GM18951 (cell line): ENCODE results near the gene PTCRA.

ENCODE experiments used
- POLR2A ChIP-seq: IDR thresholded peaks from 4 replicates; pipeline ENCODE4 v1.6.1; 2011; ENCODE audit warnings: mild to moderate bottlenecking; ENCODE audit not compliant: insufficient read length, insufficient read depth; ENCODE audit errors: extremely low read depth
- in situ Hi-C: fragments of 300-500 bp; cut with MboI; formaldehyde crosslinking; loops from one replicate; pipeline ENCODE4 v1.12.0; 2022; ENCODE audit warnings: low sequenced_read_pairs, mixed read lengths, inconsistent platforms; ENCODE audit not compliant: unreplicated experiment

Gene PTCRA

DNA sequence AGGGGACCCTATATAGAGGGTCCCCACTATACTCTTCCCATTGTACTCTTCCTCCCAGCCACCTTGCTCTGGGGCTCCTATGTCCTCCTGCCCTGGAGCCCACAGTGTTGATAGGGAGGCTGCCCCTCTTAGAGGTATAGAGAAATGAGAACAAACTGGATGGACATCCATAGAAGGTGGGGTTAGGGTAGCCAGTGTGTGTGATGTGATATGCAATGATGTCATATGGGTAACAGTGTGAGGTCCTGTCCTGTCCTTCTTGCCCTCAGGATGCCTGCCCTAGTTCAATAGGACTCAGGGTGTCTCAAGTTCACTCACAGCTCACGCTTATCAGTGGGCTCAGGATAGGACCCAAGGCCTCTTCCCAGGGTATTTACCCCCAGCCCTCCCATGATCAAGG lies 435 bp downstream of the PTCRA start:
- in situ Hi-C loops: no loop called here
- TF ChIP-seq POLR2A: no peak

DNA sequence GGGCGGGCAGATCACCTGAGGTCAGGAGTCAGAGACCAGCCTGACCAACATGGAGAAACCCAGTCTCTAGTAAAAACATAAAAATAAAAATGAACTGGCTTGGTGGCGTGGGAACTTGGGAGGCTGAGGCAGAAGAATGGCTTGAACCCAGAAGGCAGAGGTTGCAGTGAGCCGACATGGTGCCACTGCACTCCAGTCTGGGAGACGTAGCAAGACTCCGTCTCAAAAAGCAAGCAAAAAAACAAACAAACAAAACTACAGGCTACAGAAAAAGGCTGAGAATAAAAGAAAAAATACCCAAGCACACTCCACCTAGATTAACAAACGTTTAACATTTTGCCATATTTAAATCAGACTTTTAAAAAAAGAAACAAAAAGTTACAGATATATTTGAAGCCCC lies 5.9 kb downstream of the PTCRA start:
- in situ Hi-C loops: no loop called here
- no peak for TF ChIP-seq POLR2A

DNA sequence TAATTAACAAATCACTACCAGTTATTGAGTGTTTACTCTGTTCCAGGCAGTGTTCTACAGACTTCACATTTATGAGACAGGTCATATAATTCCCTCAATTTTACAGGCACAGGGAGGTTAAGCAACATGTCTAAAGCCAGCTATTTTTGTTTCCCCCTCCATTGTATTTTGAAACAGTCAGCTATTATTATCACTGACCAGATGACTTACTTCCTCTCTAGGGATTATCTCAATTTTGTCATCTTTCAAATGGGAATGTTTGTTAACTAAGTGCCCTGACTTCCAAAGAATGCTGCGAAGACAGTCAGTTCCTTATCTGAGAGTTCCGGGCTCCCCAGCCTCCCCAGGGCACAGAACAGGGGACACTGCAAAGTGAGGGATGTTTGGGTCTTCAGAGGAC lies 7.8 kb downstream of the PTCRA start:
- in situ Hi-C loops: no loop called here
- TF ChIP-seq POLR2A: no peak

GRCh38 chr6:42925248-42925857 lies 9.5 kb downstream of the PTCRA start:
- in situ Hi-C loops: no loop called here
- no peak for TF ChIP-seq POLR2A

DNA sequence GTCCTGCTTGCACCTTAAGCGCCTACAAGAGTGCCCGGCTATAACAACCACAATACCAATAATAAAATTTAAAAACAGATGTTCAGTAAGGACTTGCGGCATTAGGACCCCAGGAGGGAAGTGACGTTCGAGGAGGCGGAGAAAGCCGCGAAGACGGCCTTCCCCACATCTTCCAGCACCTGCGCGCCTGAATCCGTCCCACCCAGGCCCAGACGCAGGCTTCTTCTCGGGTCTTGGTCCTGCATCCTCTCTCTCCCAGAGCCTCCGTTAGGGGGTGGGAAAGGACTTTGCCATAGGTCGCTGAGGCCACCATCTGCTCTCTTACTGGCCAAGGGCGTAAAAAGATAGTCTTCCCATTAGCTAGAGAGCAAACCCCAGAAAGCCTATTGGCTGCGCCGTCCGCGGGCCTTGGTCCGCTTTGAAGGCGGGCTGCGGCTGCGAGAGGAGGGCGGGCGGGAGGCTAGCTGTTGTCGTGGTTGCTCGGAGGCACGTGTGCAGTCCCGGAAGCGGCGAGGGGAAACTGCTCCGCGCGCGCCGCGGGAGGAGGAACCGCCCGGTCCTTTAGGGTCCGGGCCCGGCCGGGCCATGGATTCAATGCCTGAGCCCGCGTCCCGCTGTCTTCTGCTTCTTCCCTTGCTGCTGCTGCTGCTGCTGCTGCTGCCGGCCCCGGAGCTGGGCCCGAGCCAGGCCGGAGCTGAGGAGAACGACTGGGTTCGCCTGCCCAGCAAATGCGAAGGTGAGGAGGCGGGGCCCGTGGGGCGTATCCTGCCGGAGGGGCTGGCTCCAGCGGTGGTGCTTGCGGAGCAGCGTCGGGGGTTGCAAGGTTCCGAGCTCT lies 13.3 kb downstream of the PTCRA start, which contains the start of gene CNPY3:
Gene CNPY3, plus strand, starts transcription at position 495 of the 835 bp plus-strand sequence. Its CDS starts 91 bp downstream, at position 586.
- in situ Hi-C loops: no loop called here
- peak; percentile 72 for TF ChIP-seq POLR2A

DNA sequence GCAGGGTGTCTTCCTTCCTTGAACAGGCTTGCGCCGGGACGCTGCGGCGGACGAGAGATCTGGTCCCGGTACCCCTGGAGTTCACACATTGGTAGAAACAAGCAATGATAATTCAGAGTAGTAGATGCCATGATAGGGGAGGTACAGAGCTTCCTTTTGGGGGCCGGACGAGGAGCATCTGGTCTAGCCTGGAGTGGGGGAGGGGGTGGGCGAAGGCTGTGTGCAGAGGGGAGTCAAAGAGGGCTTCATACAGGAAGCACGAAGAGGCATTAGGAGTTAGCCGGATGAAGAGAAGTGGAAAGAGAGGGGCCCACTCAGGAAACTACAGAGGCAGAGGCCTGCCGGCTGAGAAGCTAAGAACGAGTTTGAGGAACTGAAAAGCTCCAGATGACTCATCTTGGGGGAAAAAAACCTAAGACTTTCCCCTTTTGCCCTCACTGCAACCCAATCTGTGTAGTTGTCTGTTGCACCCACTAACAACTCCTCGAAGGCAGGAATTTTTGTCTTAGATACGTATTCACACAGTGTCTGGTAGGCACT lies 14.0 kb downstream of the PTCRA start:
- TF ChIP-seq POLR2A: peak; percentile 0
- in situ Hi-C loops: no loop called here

DNA sequence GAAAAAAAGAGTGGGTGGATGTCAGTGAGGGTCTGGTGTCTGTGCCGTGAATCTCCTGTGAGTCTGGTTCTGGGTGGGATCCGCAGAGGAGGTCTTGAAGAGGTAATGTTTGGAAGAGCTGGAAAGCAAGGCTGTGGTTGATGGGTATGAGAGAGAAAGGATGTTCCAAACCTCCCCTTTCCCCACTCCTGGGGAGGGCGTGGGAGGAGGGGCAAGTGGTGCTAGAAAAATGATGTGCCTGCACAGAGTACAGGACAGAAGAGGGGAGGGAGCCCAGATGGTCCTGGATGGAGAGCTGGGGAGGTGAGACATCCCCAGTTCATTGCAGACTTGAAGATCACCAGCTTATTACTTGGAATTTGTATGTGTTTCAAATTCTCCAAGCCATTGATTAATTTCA lies 16.6 kb downstream of the PTCRA start:
- TF ChIP-seq POLR2A: no peak
- in situ Hi-C loops: no loop called here

GRCh38 chr6:42933205-42933604 lies 17.4 kb downstream of the PTCRA start:
- in situ Hi-C loops: no loop called here
- no peak for TF ChIP-seq POLR2A

DNA sequence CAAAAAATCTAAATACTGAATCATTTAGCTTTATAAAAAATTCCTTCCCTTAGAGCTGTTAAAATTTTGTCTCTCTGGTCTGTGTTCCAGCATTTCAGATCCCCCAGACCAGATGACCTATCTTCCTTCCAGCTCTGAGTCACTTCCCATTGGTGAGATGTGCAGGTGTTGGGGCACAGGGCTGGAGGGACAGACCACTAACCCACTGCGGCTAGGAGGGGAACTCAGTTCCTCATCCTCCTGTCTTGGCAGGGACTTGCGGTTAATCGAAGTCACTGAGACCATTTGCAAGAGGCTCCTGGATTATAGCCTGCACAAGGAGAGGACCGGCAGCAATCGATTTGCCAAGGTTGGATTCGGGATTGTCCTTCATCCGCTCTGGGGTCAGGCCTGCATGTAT lies 19.5 kb downstream of the PTCRA start:
- in situ Hi-C loops: no loop called here
- TF ChIP-seq POLR2A: no peak

DNA sequence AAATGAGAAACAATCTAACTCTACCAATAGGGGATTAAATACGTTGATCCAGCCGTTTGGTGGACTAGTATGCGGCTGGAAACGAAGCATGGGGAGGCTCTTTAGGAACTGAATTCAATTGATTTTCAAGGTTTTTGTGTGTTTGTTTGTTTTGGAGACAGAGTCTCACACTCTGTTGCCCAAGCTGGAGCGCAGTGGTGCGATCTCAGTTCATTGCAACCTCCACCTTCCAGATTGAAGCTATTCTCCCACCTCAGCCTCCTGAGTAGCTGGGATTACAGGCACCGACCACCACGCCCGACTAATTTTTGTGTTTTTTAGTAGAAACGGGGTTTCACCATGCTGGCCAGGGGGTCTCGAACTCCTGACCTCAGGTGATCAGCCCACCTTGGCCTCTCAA lies 20.5 kb downstream of the PTCRA start:
- no peak for TF ChIP-seq POLR2A
- in situ Hi-C loops: no loop called here

DNA sequence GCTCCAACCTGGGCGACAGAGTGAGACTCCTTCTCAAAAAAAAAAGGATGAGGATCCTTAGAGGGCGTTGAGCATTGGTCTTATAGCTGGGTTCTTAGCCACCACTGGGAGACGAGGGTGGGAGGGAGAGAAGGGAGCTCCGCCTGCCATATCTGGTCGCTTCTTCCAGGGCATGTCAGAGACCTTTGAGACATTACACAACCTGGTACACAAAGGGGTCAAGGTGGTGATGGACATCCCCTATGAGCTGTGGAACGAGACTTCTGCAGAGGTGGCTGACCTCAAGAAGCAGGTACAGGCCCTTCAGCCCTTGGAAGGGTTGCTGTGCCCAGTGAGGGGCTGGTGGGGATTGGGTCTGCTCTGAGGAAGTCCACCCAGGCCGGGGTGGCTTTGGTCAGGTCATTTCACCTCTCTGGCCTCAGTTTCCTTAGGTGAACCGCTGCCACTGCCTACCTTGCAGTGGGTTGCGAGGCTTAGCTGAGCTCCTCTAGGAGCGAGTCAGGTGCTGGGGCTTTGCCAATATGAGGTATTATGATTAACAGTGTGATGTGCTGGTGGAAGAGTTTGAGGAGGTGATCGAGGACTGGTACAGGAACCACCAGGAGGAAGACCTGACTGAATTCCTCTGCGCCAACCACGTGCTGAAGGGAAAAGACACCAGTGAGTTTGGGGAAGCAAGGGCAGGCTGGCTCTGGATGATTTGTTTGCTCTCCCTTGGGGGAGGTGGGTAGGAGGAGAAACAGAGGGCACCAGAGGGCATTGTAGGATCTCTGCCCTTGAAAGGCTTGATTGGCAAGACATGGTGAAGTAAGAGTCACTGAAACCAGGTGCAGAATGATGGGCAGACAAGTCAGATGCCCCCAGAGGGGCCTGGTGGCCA lies 21.9 kb downstream of the PTCRA start:
- in situ Hi-C loops: no loop called here
- TF ChIP-seq POLR2A: no peak

GRCh38 chr6:42938428-42938796 lies 22.6 kb downstream of the PTCRA start:
- no peak for TF ChIP-seq POLR2A
- in situ Hi-C loops: no loop called here
